GM19351 (cell line): ENCODE results near the gene GTPBP10.
"Not testable (repeated sequence)": the region's sequence is repeated elsewhere in the genome, so short reads cannot be mapped to it uniquely, and the experiment has no call there.

Source experiments
- ATAC-seq: cut with Tn5 transposase; IDR thresholded peaks from one replicate; pipeline ENCODE4 v1.9.1; 2021; ENCODE audit warnings: mild to moderate bottlenecking, moderate library complexity; ENCODE audit not compliant: unreplicated experiment

GTPBP10 gene, protein sequence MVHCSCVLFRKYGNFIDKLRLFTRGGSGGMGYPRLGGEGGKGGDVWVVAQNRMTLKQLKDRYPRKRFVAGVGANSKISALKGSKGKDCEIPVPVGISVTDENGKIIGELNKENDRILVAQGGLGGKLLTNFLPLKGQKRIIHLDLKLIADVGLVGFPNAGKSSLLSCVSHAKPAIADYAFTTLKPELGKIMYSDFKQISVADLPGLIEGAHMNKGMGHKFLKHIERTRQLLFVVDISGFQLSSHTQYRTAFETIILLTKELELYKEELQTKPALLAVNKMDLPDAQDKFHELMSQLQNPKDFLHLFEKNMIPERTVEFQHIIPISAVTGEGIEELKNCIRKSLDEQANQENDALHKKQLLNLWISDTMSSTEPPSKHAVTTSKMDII

DNA sequence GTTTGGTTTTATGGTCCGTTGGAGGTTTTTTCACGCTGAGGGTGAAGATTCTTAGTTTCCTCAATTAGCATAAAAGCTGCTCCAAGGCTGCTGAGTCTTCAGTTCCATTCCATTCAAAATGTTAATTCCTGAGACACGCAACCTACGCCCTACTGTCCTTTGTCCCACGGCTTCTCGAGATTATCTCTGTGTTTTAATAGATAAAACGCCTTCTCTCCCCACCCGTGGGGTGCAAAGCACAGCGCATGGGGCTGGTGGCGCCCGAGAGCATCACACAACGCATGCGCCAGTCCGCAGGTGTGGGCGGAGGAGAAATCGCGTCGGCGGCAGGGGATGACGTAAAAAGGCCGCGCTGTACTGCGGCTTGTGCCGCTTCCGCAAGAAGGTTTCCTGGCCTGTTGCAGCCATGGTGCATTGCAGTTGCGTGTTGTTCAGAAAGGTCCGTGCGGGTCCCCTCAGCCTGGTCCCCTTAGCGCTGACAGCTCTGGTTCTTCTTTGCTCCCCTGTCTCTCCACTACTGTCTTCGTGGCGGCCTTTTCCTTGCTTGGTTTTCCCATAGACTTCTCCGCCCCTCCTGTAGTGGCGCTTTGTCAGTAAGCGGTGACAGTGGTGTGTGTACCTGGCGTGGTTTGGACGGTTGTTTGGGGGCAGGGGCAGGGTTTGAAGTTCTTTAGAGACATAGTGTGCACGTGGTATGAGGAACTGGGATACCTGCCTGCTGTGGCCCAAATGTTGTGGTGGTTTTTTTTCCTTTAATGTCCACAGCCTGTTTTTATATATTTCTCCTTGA lies at the start of gene GTPBP10:
TSS of gene GTPBP10 (plus strand) at position 381 of the 790 bp plus-strand sequence. CDS start at position 407, 26 bp downstream.
- peak; percentile 92 for ATAC-seq

DNA sequence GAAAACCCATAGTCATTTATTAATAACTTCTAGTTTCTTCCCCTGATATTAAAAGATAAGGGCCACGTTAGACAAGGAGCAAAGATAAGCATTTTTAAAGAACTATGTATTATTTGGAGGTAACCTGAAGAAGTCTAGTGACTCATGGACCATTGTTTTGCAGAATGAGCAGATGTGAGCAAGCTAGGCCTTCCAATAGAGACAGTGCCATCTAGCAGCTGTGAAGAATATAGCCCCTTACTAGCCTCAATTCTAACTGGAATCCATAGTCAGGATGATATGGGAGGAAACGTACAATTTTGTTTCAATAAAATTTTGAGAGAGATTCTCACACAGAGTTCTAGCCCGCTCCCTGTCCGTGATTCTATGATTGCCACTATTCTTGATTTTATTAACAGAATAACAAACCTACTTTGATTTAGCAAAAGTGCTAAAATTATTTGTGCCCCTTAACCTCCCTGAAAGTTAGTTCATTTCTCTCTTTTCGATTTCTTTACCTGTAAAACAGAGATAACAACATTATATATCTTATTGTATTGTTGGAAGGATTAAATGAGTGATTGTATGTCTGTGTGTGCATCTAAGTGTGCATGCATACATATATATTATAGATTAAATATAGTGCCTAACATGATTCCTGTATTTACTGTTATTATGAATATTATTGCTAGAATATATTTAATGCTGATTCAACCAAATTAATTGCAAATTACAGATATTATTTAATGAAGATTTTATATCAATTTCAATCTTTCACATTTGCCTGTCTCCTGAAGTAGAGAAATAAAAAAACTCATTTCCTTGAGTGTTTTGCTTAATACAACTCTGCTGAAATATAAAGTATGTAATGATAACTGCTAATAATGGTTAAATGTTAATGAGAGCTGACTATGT lies 48.1 kb upstream of the GTPBP10 start:
- ATAC-seq = peak; percentile 91

DNA sequence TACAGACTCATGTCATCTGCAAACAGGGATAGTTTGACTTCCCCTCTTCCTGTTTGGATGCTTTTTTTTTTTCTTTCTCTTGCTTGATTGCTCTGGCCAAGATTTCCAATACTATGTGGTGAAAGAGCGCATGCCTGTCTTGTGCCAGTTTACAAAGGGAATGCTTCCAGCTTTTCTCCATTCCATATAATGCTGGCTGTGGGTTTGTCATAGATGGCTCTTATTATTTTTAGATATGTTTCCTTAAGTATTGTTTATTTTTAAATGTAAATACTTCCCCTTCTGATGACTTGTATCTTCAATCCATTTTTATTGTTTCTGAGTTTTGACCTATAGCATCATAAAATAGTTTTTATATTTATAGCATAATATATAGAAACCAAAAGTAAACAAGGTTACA lies 43.3 kb upstream of the GTPBP10 start:
- ATAC-seq = no peak

DNA sequence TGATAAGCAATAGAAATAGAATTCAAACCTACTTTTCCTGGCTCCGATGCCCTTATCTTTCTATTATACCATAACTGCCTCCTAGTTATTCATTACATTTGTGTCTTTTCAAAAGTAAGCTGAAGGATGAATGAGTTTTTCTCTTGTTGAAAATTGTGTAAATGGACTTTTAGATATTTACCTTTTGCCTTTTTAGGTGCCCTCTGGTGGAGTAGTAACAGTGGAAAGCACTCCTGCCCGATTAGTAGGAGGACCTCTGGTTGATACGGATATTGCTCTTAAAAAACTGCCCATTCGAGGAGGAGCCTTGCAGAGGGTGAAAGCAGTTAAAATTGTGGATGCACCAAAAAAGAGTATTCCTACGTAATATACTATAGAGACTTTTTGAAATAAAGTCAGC lies 36.6 kb upstream of the GTPBP10 start:
- no peak for ATAC-seq

DNA sequence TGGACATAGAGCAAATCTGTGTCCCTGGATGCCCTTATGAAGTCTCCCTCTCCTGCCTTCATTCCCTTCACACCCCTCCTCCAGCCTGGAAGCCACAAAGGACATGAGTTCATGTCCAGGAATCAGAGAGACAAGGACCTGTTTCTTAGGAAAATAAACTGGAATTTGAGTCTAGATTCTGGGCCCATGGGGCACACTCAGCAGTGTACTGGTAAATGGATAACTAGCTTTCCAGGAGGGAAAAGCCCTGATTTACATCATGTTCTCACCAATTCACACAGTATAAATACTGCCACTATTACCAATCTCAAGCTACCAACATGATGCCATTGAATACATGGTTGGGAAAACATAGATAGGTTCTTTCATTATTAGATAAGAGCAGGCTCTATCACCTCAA lies 35.3 kb upstream of the GTPBP10 start:
- no peak for ATAC-seq

DNA sequence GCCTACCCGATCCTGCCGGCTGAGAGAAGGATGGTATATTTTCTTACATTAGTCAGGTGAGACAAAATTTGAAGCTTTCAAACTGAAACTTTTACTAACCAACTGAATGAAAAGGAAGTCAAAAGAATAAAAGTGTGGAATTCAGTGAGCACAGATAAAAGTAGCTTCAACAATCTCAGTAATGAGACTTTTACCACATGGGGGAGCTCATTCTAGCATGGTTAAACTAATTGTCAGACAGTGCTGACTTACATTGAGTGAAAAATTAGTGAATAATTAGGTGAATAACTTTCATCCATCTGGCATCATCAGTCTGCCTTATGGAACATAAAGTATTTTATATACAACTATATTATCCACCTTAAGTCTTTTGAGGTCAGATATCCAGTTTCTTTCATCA lies 33.8 kb upstream of the GTPBP10 start:
- peak; percentile 66 for ATAC-seq

DNA sequence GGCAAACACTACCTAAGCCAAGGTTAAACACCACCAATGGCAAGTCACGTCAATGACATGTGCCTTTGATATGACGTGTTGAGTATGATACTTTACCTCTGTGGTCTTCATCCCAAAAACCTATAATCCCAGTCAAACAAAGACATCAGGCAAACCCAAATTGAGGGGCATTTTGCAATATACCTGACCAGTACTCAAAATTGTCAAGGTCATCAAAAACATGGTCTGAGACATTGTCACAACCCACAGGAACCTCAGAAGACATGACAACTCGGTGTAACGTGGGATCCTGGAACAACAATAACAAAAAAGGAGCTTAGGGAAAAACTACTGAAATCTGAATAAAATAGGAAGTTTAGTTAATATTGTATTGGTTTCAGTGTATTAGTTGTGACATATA lies 32.6 kb upstream of the GTPBP10 start:
- no peak for ATAC-seq

DNA sequence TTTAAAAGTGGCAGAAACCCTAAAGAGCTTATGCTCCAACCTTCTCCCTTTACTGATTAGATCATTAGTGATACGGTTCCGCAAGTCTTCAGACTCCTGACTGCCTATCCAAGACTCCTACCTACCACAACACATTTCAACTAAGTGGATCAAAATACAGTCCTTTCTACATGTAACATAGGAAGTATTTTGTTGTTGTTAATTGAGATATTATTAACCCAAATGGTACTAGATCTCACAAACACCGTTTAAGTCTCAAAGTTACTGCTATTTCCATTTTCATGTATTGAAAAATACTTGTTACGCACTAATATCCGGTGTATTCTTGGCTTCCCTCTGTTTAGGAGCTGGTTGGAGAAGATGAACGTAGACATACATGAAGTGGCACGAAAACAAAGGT lies 26.5 kb upstream of the GTPBP10 start:
- no peak for ATAC-seq

DNA sequence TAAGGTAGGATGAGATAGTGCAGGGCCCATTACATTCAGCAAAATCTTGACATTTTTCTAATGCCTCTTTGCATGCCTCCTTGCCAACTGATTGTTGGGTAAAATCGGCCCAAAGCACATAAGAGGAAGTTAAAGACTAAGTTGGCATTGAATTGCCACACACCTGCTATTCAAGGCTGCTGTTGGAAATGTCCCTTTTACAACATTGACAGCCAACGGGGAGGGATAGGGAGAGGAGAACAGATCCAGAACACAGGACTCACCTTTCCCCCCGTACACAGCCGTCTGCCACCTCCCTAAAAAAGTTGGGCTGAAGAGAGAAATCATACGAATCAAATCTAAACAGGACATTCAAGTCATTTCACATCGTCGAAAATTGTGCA lies 26.1 kb upstream of the GTPBP10 start:
- no peak for ATAC-seq

DNA sequence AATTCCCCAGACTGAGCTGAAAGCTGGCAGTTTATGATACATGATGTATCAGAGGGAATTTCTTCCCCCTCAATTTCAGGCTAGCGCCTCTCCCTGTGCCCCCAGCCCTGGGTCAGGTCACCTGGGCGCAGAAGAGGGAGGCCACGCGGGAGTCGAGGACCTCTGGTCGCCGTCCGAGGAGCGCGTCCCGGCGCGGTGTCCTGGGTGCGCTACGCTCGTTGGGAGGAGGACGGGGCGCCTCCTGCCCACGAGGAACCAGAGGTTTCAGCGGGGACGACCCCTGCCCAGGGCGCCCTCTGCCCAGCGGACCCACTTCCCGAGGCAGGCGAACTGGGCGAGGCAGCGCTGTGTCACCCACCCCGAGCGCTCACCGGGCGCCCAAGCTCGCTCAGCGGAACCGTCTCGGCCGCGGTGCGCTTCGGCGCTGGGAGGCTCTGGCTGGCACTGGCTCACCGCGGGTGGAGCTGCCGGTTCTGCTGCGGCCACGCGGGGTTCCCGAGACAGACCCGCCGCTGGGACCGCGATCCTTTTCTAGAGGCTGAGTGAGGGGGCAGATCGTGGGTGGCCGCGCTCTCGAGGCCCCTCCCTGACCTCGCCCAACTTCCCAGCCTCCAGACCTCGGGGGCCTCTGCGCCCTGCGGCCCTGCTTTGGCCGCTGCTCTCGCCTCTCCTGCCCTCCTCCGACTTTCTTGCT lies 25.6 kb upstream of the GTPBP10 start, which contains the start of gene FAM237B:
TSS of gene FAM237B (minus strand) at position 504 of the 694 bp plus-strand sequence. CDS start 1,556 bp downstream, outside the sequence.
- no peak for ATAC-seq

DNA sequence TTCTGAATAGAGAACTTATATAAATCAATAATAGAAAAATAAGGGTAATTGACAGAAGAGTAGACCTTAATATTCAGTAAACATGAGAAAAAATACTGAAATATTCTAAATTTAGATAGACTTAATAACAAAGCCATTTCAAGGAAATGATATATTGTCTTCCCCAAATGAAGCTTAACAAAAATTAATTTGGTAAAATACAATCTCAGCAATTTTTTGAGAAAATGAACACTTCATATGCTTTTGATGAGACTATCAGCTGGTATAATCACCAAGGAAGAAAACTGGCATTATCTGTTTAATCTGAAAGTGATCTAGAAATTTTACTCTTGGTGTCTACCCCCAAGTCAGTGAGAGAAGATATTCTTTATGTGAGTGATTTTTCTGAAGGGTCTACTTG lies 23.7 kb upstream of the GTPBP10 start:
- no peak for ATAC-seq

DNA sequence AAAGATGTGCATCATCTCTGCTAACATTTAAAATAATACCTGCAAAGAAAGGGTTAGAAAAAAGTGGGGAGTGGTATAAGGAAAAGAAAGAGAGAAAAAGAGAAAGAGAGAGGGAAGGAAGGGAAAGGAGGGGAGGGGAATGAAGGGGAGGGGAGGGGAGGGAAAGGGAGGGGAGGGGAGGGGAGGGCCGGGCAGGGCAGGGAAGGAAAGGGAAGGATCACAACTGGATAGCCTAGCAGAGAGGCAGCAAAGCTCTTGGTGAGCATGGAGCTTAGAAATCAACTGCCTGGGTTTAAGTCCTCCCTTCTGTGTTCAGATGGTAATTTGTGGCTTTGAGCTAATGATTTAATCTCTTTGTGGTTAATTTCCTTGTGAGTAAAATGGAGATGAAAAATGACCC lies 20.0 kb upstream of the GTPBP10 start:
- no peak for ATAC-seq

DNA sequence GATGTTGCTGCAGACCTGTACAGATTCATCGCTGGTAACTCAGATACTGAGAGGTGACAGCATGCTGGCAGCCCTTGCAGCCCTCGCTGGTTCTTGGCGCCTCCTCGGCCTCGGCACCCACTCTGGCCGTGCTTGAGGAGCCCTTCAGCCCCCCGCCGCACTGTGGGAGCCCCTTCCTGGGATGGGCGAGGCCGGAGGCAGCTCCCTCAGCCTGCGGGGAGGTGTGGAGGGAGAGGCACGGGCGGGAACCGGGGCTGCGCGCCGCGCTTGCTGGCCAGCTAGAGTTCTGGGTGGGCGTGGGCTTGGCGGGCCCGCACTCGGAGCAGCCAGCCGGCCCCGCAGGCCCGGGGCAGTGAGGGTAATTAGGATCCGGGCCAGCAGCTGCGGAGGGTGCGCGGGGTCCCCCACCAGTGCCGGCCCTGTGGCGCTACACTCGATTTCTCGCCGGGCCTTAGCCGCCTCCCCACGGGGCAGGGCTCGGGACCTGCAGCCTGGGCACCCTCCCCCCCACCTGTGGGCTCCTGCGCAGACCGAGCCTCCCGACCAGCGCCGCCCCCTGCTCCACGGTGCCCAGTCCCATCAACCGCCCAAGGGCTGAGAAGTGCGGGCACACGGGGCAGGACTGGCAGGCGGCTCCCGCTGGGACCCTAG lies 12.2 kb upstream of the GTPBP10 start:
- ATAC-seq = no peak

DNA sequence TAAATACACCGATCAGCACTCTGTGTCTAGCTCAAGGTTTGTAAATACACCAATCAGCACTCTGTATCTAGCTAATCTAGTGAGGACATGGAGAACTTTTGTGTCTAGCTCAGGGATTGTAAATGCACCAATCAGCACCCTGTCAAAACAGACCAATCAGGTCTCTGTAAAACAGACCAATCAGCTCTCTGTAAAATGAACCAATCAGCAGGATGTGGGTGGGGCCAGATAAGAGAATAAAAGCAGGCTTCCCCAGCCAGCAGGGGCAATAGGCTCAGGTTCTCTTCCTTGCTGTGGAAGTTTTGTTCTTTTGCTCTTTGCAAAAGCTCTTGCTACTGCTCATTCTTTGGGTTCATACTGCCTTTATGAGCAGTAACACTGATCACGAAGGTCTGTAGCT lies 11.6 kb upstream of the GTPBP10 start:
- not testable (repeated sequence) for ATAC-seq

DNA sequence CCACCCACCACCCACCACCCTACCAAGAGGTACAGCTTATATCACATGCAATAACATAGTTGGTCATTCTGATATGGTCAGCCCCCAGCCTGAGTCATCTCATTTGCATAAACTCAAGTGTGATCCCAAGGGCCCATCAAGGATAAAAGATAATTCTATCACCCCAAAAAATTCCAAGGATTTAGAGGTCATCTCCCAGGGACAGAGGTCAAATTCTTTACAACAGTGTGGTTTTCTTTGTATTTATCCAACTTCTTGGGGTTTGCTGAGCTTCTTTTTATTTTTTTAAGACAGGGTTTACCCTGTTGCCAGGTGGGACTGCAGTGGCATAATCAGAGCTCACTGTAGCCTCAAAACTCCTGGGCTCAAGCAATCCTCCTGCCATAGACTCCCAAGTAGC lies 9.4 kb upstream of the GTPBP10 start:
- ATAC-seq = no peak

DNA sequence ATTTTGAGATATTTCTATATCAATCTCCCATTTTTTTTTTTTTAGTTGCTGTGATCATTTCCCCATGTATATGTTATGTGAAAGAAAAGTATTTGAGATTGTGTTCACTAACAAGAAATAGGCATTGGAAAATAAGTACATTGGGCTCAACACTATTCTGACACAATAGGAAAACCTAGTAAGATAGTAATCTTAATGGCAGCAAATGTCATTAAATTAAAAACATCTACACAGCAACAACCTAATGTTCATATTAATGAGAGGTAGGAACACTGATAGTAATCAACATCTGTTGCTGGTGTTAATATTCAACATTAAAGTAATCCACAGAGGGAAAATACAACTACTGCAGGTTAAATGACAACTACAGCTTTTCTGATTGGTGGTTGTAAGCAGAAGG lies 1.5 kb upstream of the GTPBP10 start:
- ATAC-seq = no peak

DNA sequence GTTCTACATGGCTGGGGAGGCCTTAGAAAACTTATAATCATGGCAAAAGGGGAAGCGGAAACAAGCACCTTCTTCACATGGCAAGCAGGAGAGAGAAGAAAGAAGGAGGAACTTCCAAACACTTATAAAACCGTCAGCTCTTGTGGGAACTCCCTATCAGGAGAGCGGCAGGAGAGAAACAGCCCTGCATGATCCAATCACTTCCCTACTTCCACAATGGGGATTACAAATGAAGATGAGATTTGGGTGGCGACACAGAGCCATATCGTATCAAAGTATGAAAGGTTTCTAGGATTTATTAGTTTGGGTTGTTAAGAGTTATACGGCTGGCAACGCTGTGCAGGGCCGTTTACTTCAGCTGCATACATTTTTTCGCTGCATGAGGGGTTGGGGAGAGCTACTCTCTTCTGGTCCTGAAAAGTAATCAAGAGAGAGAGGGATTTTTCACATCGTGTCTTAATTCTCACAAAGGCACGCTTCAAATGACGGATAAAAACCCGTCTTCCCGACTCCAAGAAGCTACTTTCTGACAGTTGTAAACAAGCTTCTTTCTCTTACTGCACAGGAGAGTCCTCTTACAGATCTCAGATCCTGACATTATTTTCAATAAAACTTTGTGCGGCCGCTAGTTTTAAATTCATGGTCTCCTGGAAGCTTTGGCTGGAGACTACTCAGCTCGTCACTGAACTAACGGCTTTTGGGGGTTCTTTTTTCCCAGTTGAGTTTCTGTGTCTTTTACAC lies 751 bp upstream of the GTPBP10 start:
- ATAC-seq = peak; percentile 7

DNA sequence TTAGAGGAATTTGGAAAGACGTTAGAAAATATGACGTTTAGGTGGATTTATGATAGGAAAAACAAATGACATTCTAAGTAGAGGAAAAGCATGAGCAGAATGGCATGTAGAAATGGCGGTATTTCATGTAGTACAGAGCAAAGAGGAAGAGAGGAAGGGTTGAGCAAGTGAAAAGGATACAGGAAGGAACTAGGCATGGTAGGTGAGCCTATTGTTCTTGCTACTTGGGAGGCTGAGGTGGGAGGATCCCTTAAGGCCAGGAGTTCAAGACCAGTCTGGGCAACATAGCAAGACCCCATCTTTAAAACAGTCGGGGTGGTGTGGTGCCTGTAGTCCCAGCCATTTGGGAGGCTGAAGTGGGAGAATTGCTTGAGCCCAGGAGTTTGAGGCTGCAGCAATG lies 1.2 kb downstream of the GTPBP10 start:
- ATAC-seq = no peak

DNA sequence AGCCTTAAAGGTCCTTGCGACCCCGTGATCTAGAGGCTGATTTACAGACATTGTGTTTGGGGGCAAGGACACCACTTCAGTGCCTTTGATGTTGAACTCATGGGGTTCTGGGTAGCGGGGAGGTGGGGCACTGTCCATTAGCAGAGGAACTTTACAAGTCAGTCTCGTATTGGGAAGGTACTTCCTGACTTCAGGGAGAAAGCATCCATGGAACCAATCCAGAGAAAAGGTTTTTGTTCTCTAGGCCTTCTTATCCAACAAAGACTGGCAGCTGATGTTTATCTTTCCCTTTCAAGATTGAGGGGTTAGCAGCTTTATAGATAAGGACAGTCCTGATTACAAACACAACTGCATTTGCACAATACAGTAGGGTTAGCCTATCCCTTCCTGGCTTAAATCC lies 2.8 kb downstream of the GTPBP10 start:
- ATAC-seq = no peak
